B cell (primary cell): ENCODE results near the gene CEP164. TPM values are rescaled to one million over a fixed set of nuclear protein-coding genes. Genes with fewer than 3 reads are reported as not detected.

Experiments used
- ATAC-seq: fragments of 200-7000 bp; cut with Tn5 transposase; one replicate; pipeline ENCODE4 v1.10.0; 2021; ENCODE audit warnings: low read depth, mild to moderate bottlenecking, moderate number of reproducible peaks, moderate library complexity
- CTCF ChIA-PET: fragments of 350-600 bp; sonication (Branson Sonifier 250); formaldehyde crosslinking; loops from one replicate; lab custom pipeline; 2021; ENCODE audit warnings: antibody characterized with exemption, inconsistent platforms; lab: Charles Lee
- POLR2A ChIA-PET: fragments of 350-600 bp; sonication (Branson Sonifier 250); formaldehyde crosslinking; loops from one replicate; lab custom pipeline; 2021; ENCODE audit warnings: antibody characterized with exemption; lab: Charles Lee
- DNase-seq: peaks from one replicate; pipeline ENCODE4 v3.0.0; 2013
- H2AFZ ChIP-seq: 2 replicates; pipeline ENCODE4 v1.6.1; 2012; ENCODE audit warnings: mild to moderate bottlenecking, low read depth, low read length; ENCODE audit not compliant: insufficient read depth, poor library complexity, severe bottlenecking
- H3K27ac ChIP-seq, 2 donors: 1 replicate in 1 of 2; 2 replicates in 1 of 2; pipeline ENCODE4 v1.5.1; 2012 to 2013; ENCODE audit warnings: low read length in 2 of 2, mild to moderate bottlenecking in 2 of 2, moderate library complexity in 1 of 2
- H3K27me3 ChIP-seq, 4 experiments: fragments of 200-600 bp in 1 of 4; sonication (generic) in 1 of 4; replicated peaks in 1 of 4; 1 replicate in 2 of 4; 2 replicates in 2 of 4; pipeline versions ENCODE4 v1.6.1 to v1.7.0; 2013 to 2016; ENCODE audit warnings: low read length in 3 of 4, mild to moderate bottlenecking in 2 of 4, mixed read lengths in 1 of 4, moderate library complexity in 1 of 4; ENCODE audit not compliant: insufficient read depth in 4 of 4, control insufficient read depth in 3 of 4; ENCODE audit errors: control extremely low read depth in 1 of 4
- H3K36me3 ChIP-seq, 2 experiments: replicated peaks in 1 of 2; 1 replicate in 1 of 2; 2 replicates in 1 of 2; pipeline versions ENCODE4 v1.6.1 to v1.7.1; 2013; ENCODE audit warnings: low read length in 1 of 2; ENCODE audit not compliant: insufficient read depth in 2 of 2, control insufficient read depth in 1 of 2; ENCODE audit errors: control extremely low read depth in 1 of 2, extremely low read depth in 1 of 2
- H3K4me1 ChIP-seq, 2 donors: fragments of 200-600 bp in 1 of 2; sonication (generic) in 1 of 2; 1 replicate in 1 of 2; 2 replicates in 1 of 2; pipeline versions ENCODE4 v1.5.1 to v1.6.1; 2013 to 2017; ENCODE audit warnings: low read length in 2 of 2; ENCODE audit not compliant: control insufficient read depth in 2 of 2, insufficient read depth in 2 of 2
- H3K4me2 ChIP-seq: replicated peaks from 2 replicates; pipeline ENCODE3; 2012; ENCODE audit warnings: mild to moderate bottlenecking, low read depth, low read length; ENCODE audit not compliant: poor library complexity, severe bottlenecking
- H3K4me3 ChIP-seq, 5 experiments: fragments of 200-600 bp in 1 of 5; sonication (generic) in 1 of 5; 1 replicate in 3 of 5; 2 replicates in 2 of 5; pipeline versions ENCODE4 v1.5.1 to v1.7.0; 2011 to 2016; ENCODE audit warnings: low read length in 4 of 5, mild to moderate bottlenecking in 4 of 5, low read depth in 2 of 5, control low read depth in 1 of 5, moderate library complexity in 1 of 5; ENCODE audit not compliant: insufficient read depth in 1 of 5; ENCODE audit errors: control extremely low read depth in 1 of 5, extremely low read depth in 1 of 5
- H3K79me2 ChIP-seq: fragments of 200-600 bp; sonication (generic); one replicate; pipeline ENCODE4 v1.6.0; 2016; ENCODE audit warnings: low read length; ENCODE audit not compliant: control insufficient read depth, insufficient read depth
- H3K9ac ChIP-seq: fragments of 200-600 bp; sonication (generic); 2 replicates; pipeline ENCODE4 v1.6.1; 2017; ENCODE audit warnings: mild to moderate bottlenecking, low read length, moderate library complexity
- H3K9me3 ChIP-seq, 3 donors: one replicate each; pipeline versions ENCODE4 v1.6.1 to v1.7.1; 2013; ENCODE audit warnings: low read length in 2 of 3; ENCODE audit not compliant: control insufficient read depth in 2 of 3, insufficient read depth in 1 of 3; ENCODE audit errors: control extremely low read depth in 1 of 3
- H4K20me1 ChIP-seq: 2 replicates; pipeline ENCODE4 v1.6.0; 2012; ENCODE audit warnings: mild to moderate bottlenecking, low read length; ENCODE audit not compliant: insufficient read depth, control insufficient read depth, poor library complexity, severe bottlenecking
- H3K27ac Mint-ChIP-seq: one replicate; pipeline ENCODE4 v1.8.0; 2021; ENCODE audit warnings: mixed read lengths
- H3K27me3 Mint-ChIP-seq: one replicate; pipeline ENCODE4 v1.8.0; 2021; ENCODE audit warnings: mixed read lengths
- H3K4me1 Mint-ChIP-seq: one replicate; pipeline ENCODE4 v1.8.0; 2021; ENCODE audit warnings: mixed read lengths
- H3K4me3 Mint-ChIP-seq: one replicate; pipeline ENCODE4 v1.8.0; 2021; ENCODE audit warnings: mixed read lengths
- H3K9me3 Mint-ChIP-seq: one replicate; pipeline ENCODE4 v1.8.0; 2022; ENCODE audit warnings: mixed read lengths; ENCODE audit not compliant: insufficient read depth
- CTCF ChIP-seq: fragments of 200-600 bp; IDR thresholded peaks from one replicate; pipeline ENCODE4 v1.8.0; 2022; ENCODE audit warnings: antibody characterized with exemption, mild to moderate bottlenecking
- EZH2 ChIP-seq: IDR thresholded peaks from 2 replicates; pipeline ENCODE4 v1.6.1; 2012; ENCODE audit warnings: borderline replicate concordance, low read depth, mild to moderate bottlenecking, moderate library complexity, low read length; ENCODE audit not compliant: insufficient read depth, poor library complexity, severe bottlenecking
- WGBS: methylation state at CpG from one replicate; pipeline ENCODE4 v1.1.5; 2013; ENCODE audit warnings: missing lambda C conversion rate; ENCODE audit not compliant: insufficient coverage; 5-methylcytosine and 5-hydroxymethylcytosine counted together
- intact Hi-C: fragments of 100-400 bp; cut with micrococcal nuclease; formaldehyde crosslinking; loops from one replicate; pipeline ENCODE4 v1.10.0; 2022
- polyA plus RNA-seq: library from polyadenylated mRNA; depleted of rRNA; stranded (reverse); fragments of >200 nt; gene quantifications from 2 replicates; pipeline ENCODE4 v1.2.3, GENCODE V29; 2012
- total RNA-seq, 2 donors: library from RNA; stranded (reverse); fragments of 120-200 nt in 1 of 2; gene quantifications; 1 replicate in 1 of 2; 2 replicates in 1 of 2; pipeline versions ENCODE4 v1.2.3 to v1.2.4, GENCODE V29; 2013 to 2022

CEP164 gene
- total and polyA plus RNA-seq, 2 donors (not counting 1 experiment from before 2014, with no cell fraction given) = 31.5 to 54.8 TPM

GRCh38 chr11:117411736-117412135, 84.1 kb downstream of the CEP164 start:
- H3K36me3 ChIP-seq = peaks cover 0 to 21% of the 10 kb centered on the region in 2 experiments
- Mint-ChIP-seq H3K4me3 (no peak overlapping the region), H3K27ac (no peak overlapping the region), H3K4me1 (no peaks in the 10 kb centered on the region), H3K9me3 (no peaks in the 10 kb centered on the region), H3K27me3 (no peaks in the 10 kb centered on the region)
- H3K79me2 ChIP-seq = no peaks in the 10 kb centered on the region
- no peak for ATAC-seq
- TF ChIP-seq EZH2 = no peak
- no peak for TF ChIP-seq CTCF
- no peak overlapping the region for H3K4me3 ChIP-seq
- no peak overlapping the region for H2AFZ ChIP-seq
- no peaks in the 10 kb centered on the region for H3K4me1 ChIP-seq
- no peak for DNase-seq
- no peaks in the 10 kb centered on the region for H4K20me1 ChIP-seq
- CTCF ChIA-PET = interaction anchor here (1.4 kb wide), 2 partner anchors 14 to 17 kb away, joined by 4 to 5 read pairs; no protein-coding TSS in a partner anchor
- POLR2A ChIA-PET = no interaction called here
- H3K27ac ChIP-seq = no peak overlapping the region
- intact Hi-C loops = no loop called here
- no peak overlapping the region for H3K9ac ChIP-seq
- no peak overlapping the region for H3K4me2 ChIP-seq
- peaks cover 0 to 3% (median 0%) of the 10 kb centered on the region in 3 donors for H3K9me3 ChIP-seq
- 98% methylated on average over 6 of the region's 10 CpGs for WGBS
- H3K27me3 ChIP-seq = no peaks in the 10 kb centered on the region

DNA sequence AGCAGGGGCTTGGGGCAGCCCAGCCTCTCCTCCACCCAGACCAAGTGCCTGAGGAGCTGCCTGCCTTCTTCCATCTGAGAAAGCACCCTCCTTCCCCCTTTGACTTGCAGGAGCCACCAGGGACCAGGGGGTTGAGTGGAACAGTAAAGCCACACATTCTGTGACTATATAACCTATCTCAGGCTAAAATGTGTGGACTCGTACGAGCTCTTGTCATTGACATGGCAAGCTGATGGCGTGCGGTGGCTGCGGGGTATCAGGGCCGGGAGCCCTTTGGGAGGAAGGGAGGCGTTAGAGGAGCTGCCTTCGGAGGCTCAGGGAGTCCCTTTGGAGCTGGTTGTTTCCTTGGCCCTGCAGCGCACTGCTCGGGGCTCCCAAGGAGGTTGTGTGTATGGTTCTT, 84.5 kb downstream of the CEP164 start:
- Mint-ChIP-seq H3K4me1 (no peaks in the 10 kb centered on the region), H3K27ac (no peak overlapping the region), H3K9me3 (no peaks in the 10 kb centered on the region), H3K4me3 (no peak overlapping the region), H3K27me3 (no peaks in the 10 kb centered on the region)
- H3K4me2 ChIP-seq = no peak overlapping the region
- ATAC-seq (no peak), DNase-seq (no peak)
- H3K27me3 ChIP-seq = no peaks in the 10 kb centered on the region
- no peaks in the 10 kb centered on the region for H3K79me2 ChIP-seq
- WGBS = 96% methylated on average over 8 of the region's 10 CpGs
- TF ChIP-seq CTCF (no peak), EZH2 (no peak)
- H3K9me3 ChIP-seq = no peaks in the 10 kb centered on the region
- H3K9ac ChIP-seq = no peak overlapping the region
- H3K27ac ChIP-seq = no peak overlapping the region
- POLR2A ChIA-PET = no interaction called here
- H4K20me1 ChIP-seq = no peaks in the 10 kb centered on the region
- H3K4me1 ChIP-seq = no peaks in the 10 kb centered on the region
- CTCF ChIA-PET = interaction anchor here (1.4 kb wide), 1 partner anchor 14 kb away, joined by 5 read pairs; no protein-coding TSS in a partner anchor
- intact Hi-C loops = no loop called here
- no peak overlapping the region for H3K4me3 ChIP-seq
- H2AFZ ChIP-seq = no peak overlapping the region
- peaks cover 0 to 21% of the 10 kb centered on the region in 2 experiments for H3K36me3 ChIP-seq
